ENCODE results near the gene IQCC. TPM values are rescaled to one million over a fixed set of nuclear protein-coding genes. Genes with fewer than 3 reads are reported as not detected.

The IQCC gene
- total RNA-seq: 1.3 and 1.8 TPM in 2 replicates

DNA sequence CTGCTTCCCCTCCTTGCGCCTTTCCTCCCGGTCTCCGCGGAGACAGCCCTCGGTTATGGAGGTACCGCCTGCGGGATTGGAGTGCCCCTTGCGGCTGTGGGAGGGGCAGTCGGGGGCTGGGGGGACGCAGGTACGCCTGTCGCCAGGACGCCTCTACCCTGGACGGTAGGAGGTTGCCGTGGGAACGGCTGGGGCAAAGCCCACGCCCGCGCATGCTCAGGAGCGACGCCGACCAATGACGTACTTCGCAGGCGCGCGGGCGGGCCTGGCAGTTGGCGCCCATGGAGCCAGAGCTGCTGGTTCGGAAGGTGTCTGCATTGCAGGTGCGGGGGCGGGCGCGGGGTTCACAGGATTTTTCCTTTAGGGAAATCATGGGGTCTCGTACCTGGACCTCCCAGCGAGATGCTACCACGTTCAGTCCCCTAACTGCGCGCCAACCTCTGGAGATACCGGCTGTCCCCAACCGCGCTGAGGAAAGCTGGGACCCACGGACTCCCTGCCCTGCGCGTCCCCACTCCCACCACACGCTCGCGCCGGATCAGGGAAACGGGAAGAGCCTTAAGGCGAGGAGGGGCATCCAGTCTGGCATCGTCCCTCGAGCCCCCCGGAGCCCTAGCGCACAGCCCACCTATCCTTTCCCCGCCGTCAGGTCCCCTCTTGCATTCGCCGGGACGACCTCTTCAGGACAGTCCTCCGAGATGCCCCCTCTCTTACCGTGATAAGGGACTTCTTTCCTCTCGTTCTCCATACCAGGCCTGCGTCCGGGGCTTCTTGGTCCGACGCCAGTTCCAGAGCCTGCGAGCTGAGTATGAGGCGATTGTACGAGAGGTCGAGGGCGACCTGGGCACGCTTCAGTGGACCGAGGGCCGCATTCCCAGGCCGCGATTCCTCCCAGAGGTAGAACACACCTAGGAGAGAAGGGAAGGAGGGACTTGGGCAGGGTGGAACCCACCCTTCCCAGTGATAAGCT is at the start of gene IQCC:
TSS of gene IQCC (plus strand) at position 271 of the 970 bp plus-strand sequence. CDS start at position 282, 11 bp downstream.

GRCh38 chr1:32179443-32180185 is 25.9 kb upstream of the IQCC start, which contains the start of gene TXLNA:
Gene TXLNA, plus strand, starts transcription at chr1:32179675. Its CDS starts 671 bp downstream, at chr1:32180346.

GRCh38 chr1:32200226-32201010 is 5.1 kb upstream of the IQCC start, which contains the start of gene CCDC28B:
Gene CCDC28B, plus strand, starts transcription at chr1:32200595. Its CDS starts 1,341 bp downstream, at chr1:32201936.

GRCh38 chr1:32208891-32209328 is 3.4 kb downstream of the IQCC start, which contains the start of gene DCDC2B:
Gene DCDC2B, plus strand, starts transcription at chr1:32209089. Its CDS starts 5 bp downstream, at chr1:32209094.

DNA sequence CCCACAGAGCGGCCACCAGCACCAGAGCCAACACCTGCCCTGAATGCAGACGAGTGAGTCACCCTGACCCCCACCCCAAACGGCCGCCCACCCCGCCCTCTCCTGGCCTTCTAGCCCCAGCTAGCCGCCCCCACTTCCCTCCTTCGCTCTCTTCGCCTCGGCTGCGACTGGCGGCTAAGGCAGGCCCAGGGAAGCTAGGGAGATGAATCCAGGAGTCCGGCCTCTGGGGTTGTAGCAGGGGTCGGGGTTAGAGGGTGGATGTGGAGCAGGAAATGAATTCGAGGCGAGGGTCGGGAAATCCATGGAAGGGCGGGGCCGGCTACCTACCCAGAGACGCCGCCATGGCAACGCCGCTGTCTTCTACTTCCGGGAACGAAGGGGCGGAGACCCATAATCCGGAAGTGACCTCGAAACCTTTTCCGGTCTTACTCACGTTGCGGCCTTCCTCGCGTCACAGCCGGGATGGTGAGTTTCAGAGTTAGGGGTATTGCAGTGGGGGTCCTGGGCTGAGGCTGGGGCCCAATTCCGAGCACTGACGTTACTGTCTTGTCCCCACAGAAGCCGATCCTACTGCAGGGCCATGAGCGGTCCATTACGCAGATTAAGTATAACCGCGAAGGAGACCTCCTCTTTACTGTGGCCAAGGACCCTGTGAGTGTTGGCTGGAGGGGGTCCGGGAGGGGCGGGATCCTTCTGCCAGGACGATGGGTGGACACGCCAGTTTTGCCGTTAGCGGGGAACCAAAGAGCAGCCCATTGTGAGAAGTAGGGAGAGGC is 16.7 kb downstream of the IQCC start, which contains the start of the genes EIF3I and TMEM234:
TSS of gene EIF3I (plus strand) at position 428 of the 776 bp plus-strand sequence. CDS start at position 463, 35 bp downstream.
TSS of gene TMEM234 (minus strand) at position 374 of the 776 bp plus-strand sequence. CDS start at position 343, 31 bp downstream.

DNA sequence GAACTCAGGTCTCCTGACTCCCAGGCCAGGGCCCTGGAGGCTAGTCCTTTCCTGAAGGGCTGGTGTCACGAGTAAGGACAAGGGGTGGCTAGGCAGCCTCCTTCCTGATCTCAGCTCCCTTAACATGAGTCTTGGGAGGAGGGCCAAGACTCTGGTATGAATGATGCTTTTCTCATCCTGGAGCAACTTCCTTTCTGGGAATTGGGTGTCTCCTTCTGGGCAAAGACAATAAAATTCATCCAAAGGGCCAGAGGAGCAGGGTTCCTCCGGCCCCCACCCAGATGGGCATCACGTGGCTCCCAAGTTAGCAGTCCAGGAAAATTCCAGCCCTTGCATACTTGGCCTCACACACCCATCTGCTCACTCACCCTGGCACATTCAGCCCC is 41.4 kb downstream of the IQCC start, which contains the start of gene FAM167B:
TSS of gene FAM167B (plus strand) at position 335 of the 386 bp plus-strand sequence. CDS start 200 bp downstream, outside the sequence.

GRCh38 chr1:32250893-32251716 is 45.6 kb downstream of the IQCC start, which contains the start of gene LCK:
Gene LCK, plus strand, starts transcription at chr1:32251265. Its CDS starts 23,065 bp downstream, at chr1:32274330.

Other genes with a start within 250 kb of the IQCC start
- 72.8 and 82.4 TPM in 2 replicates for gene KHDRBS1, start 191.8 kb upstream of the IQCC start, total RNA-seq
- gene TMEM39B, start 132.7 kb upstream of the IQCC start, total RNA-seq: 17.6 and 19.3 TPM in 2 replicates
- gene KPNA6, start 97.6 kb upstream of the IQCC start, total RNA-seq: 75.8 and 84.3 TPM in 2 replicates
- gene TXLNA, start 26.0 kb upstream of the IQCC start, total RNA-seq: 93.1 and 95.1 TPM in 2 replicates
- 11.8 and 12.4 TPM in 2 replicates for gene CCDC28B, start 5.1 kb upstream of the IQCC start, total RNA-seq
- gene DCDC2B, start 3.4 kb downstream of the IQCC start, total RNA-seq: not detected in 2 replicates
- 18.0 and 18.6 TPM in 2 replicates for gene TMEM234, start 16.7 kb downstream of the IQCC start, total RNA-seq
- gene EIF3I, start 16.7 kb downstream of the IQCC start, total RNA-seq: 309 and 330 TPM in 2 replicates
- gene FAM167B, start 41.6 kb downstream of the IQCC start, total RNA-seq: 1.3 and 2.9 TPM in 2 replicates
- not detected in 2 replicates for gene LCK, start 45.6 kb downstream of the IQCC start, total RNA-seq
- 101 TPM in 2 replicates for gene HDAC1, start 86.4 kb downstream of the IQCC start, total RNA-seq
- gene MARCKSL1, start 130.6 kb downstream of the IQCC start, total RNA-seq: 173 and 204 TPM in 2 replicates
- 1.8 and 2.0 TPM in 2 replicates for gene FAM229A, start 156.8 kb downstream of the IQCC start, total RNA-seq
- gene TSSK3, start 156.9 kb downstream of the IQCC start, total RNA-seq: 0.19 and 0.98 TPM in 2 replicates
- 60.4 and 65.8 TPM in 2 replicates for gene BSDC1, start 188.8 kb downstream of the IQCC start, total RNA-seq

All from vein endothelial cell (primary cell).